Fibroblast of skin of abdomen (primary cell): ENCODE data around the gene HAUS7. TPM values are rescaled to one million over a fixed set of nuclear protein-coding genes. Genes with fewer than 3 reads are reported as not detected.

Source experiments
- DNase-seq: peaks from one replicate; pipeline ENCODE4 v3.0.0-alpha.2; 2013
- polyA plus RNA-seq, 2 experiments: library from polyadenylated mRNA; unstranded; fragments of 120-200 nt; gene quantifications; one replicate each; pipeline ENCODE4 v1.2.1, GENCODE V29; 2013; ENCODE audit not compliant: insufficient read length in 2 of 2

Gene HAUS7
- polyA plus RNA-seq (2013, experiment 1 of 2; ENCODE audit: insufficient read length) = 34.5 TPM
- 36.0 TPM for polyA plus RNA-seq (2013, experiment 2 of 2; ENCODE audit: insufficient read length)

GRCh38 chrX:153470411-153471363 is at the start of gene HAUS7:
TSS of gene HAUS7 (minus strand) at chrX:153470576. CDS start at chrX:153470557, 19 bp downstream.
- DNase-seq = peak; percentile 91

- DNase-seq = peak; percentile 64
These were observed 49.4 kb upstream of the HAUS7 start for GRCh38 chrX:153519569-153520286.

DNA sequence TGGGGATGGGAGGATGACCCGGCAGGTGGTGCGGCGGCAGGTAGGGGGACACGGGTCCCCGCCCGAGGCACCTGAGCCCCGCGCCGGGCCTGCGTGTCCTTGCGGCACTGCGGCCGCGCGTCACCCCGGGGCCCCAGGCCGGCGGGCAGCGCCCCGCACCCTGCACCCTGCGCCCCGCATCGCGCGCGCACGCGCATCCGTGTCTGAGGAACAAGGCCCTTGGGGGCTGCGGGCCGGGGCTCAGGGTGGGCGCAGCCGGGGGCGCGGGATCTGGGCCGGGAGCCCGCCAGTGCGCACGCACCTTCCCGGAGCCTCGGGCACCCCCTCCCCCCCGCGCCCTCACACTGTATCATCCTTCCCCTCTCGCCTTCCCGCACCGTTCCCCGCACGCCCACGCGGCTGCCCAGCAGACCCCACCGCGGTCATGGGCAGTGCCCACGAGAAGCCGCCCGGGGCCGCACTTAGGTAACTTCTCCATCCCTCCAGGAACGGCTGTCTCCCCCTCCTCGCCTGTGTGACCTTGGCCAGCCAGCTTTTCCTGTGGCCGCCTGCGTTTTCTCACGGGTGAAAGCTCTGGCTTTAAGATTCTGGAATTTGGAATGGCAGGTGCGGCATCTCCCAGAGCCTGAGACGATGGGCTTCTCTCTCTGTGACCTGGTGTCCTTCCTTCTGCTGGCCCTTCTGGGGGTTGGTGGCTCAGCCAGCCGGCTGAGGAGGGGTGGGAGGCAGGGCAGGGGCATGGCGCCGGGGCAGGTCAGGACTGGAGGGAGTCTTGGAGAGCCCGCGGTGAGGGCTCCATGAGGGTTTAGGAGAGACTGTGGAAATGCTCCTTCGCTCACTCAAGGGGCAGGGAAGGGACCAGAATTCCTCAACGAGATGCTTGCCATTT is 47.8 kb upstream of the HAUS7 start:
- no peak for DNase-seq

GRCh38 chrX:153517423-153517822 is 47.0 kb upstream of the HAUS7 start, which contains the start of gene ATP2B3:
TSS of gene ATP2B3 (plus strand) at chrX:153517642. CDS start at chrX:153536248, 18,606 bp downstream.
- DNase-seq = no peak

DNA sequence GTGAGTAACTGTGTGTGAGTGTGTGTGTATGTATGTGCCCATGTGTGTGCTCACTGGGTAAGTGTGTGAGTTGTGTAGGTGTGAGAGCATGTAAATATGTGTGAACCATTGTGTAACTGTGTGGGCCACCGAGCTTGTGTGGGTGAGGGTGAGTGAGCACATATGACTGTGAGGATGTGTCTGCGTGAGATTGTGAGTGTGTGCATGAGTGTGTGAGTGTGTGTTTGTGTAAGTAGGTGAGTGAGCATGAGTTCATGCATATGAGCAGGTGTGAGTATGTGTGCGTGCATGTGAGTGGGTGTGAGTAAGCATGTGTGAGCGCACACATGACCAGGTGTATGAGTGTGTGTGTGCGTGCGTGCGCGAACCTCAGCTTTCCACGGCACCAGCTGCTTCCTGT is 45.7 kb upstream of the HAUS7 start:
- DNase-seq = peak; percentile 16

DNA sequence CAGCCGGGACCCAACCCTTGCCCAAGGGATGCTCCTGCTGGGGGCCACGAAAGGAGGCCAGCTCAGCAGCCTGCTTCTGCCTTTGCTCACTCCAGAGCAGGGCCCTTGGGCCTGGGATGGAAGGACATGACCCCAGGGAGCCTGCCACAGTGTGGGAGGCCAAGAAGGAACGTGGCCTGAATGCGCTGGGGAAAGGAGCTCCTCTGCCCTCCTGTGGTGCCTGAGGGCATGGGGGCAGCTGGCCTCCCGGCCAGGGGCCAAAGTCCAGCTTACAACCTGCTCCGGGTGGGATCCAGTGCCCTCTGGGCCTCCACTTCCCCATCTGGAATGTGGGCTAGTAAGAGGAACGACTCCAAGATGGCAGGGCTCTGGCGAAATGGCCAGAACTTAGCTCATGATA is 45.1 kb upstream of the HAUS7 start:
- DNase-seq = no peak

DNA sequence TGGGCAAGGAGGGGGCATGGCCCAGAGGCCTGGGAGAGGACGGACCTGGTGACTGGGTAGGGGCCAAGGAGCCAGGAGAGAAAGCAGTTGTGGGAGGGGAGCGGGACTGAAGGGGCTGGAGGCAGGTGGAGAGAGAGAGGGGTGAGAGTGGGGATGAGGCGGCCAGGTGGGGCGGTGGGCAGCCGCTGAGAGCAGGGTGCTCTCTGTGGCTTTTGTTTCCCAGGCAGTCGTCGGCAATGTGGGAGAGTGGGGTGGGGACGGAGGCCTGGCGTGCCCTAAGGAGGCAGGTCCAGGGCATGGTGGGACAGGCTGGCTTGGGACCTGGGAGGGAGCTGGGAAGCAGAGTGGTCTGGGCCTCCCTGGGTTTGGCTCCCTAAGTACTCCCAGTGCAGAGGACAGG is 43.9 kb upstream of the HAUS7 start:
- DNase-seq = peak; percentile 13

GRCh38 chrX:153513265-153513664 is 42.9 kb upstream of the HAUS7 start:
- peak; percentile 12 for DNase-seq

- peak; percentile 11 for DNase-seq
These were observed 42.1 kb upstream of the HAUS7 start for GRCh38 chrX:153512501-153512893.

- peak; percentile 10 for DNase-seq
These were observed 41.6 kb upstream of the HAUS7 start for GRCh38 chrX:153511784-153512500.

DNA sequence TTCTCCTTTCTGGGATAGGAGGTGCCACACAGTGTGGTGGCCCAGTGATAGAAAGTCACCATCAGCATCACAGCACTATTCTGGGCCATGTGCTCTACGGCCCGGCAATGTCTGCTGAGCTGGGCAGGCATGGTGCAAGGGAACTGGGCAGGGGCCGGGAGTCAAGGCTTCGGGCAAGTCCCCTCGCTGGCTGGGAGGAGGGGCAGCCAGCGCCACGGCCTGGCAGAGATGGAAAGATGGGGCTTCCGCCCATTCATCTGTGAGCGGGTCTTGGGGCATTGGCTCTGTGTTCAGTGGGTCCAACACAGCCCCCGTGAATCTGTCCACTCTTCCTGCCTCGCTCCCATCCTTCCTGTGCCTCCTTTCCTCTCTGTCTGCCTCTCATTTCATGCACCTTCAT is 40.0 kb upstream of the HAUS7 start:
- DNase-seq = no peak

DNA sequence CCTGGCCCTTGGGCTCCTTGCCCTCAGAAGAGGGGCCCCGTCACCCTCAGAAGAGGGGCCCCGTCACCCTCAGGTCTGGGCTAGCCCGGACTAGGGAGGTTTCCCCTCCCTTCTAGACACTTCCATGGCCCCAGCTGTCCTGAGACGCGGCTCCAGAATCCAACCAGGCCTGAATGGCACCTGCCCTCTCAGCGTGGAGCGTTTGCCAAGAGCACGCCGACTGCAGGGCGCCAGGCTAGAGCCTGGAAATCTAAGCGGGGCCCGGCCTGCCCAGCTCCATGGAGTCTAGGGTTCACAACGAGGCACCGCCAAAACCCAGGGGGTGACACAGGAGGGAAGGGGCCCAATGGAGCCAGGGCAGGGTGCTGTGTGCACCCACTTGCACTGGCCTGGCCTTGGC is 39.2 kb upstream of the HAUS7 start:
- no peak for DNase-seq

DNA sequence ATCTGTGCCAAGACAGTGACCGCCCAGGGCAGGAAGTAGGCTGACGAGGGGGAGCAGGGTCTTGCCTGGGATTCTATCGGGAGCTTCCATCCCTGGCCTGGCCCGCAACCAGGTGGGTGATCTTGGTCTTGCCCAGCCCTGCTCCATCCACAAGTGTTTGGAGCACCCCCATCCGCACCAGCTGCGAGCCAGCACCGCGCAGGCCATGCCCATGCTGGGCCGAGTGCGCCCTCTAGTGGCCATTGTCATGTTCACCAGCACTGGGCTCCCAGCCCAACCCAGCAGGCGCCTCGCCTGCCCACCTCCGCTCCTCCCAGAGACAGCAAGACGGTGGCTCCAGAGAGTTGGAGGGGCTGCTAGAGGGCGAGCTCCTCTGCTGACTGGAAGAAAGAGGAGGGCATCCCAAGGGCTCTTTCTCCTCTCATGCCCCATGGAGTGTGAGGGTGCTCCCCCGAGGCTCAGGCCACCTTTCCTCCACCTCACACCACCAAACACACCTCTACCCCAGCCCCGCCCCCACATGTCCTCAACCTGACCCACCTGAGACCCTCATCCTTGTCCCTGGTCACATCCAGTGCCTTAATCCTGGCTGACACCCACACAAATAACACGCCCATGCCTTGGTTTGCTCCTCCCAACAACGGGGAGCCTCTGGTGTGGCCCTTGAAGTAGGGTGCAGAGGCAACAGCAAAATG is 37.3 kb upstream of the HAUS7 start:
- peak; percentile 64 for DNase-seq

GRCh38 chrX:153505361-153505760 is 35.0 kb upstream of the HAUS7 start:
- no peak for DNase-seq

DNA sequence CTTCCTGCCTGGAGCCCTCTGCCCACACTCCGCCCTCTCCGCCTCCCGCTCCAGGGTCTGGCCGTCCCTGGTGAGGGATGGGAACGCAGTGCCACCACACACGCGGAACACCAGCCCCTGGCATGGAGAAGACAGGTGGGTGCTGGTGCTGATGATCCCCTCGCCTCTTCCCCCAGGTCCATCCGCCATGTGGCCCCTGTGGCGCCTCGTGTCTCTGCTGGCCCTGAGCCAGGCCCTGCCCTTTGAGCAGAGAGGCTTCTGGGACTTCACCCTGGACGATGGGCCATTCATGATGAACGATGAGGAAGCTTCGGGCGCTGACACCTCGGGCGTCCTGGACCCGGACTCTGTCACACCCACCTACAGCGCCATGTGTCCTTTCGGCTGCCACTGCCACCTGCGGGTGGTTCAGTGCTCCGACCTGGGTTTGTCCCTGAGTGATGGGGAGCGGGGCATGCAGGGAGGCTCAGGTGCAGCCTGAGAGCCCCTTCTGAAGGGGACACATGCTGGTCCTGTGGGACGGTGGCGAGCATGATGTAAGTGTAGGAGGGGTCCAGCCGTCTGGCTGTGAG is 34.2 kb upstream of the HAUS7 start:
- no peak for DNase-seq

GRCh38 chrX:153502796-153503195 is 32.4 kb upstream of the HAUS7 start:
- DNase-seq = no peak

DNA sequence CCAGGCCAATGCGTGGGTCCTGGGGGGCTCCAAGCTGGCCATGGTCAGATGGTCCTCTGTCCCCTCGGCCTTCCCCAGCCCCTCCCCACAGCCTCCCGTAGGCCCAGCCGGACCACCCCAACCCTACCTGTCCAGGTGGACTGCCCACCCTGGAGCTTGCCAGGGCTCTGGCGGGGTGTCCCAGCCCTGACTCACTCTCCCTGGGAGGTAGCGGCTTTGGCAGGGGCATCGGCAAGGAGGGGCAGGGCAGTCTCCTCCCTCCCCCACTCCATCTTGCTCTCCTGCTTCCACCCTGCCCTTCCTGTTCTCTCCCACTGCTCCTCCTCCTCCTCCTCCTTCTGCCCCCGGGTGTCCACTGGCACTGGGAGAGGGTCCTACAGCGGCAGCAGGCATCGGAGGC is 31.8 kb upstream of the HAUS7 start:
- no peak for DNase-seq

DNA sequence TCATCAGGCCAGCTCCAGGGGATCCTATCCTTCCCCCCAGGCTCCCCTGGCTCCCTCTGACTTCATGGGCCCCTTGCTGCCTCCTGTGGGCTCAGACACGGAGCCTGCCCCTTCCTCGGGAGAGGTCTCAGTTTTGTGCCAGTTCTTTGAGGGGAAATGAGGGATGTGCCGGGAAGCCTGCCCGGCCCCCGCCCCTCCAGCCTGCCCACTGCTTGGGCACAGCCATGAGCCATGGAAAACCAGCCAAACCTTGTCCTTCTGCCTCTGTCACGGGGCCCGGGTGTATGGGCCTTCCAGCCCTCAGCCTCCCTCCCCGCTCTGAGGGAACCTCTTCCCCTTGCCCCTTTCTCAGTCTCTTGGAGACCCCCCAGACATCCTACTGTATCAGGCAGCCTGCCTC is 31.2 kb upstream of the HAUS7 start:
- DNase-seq = no peak

DNA sequence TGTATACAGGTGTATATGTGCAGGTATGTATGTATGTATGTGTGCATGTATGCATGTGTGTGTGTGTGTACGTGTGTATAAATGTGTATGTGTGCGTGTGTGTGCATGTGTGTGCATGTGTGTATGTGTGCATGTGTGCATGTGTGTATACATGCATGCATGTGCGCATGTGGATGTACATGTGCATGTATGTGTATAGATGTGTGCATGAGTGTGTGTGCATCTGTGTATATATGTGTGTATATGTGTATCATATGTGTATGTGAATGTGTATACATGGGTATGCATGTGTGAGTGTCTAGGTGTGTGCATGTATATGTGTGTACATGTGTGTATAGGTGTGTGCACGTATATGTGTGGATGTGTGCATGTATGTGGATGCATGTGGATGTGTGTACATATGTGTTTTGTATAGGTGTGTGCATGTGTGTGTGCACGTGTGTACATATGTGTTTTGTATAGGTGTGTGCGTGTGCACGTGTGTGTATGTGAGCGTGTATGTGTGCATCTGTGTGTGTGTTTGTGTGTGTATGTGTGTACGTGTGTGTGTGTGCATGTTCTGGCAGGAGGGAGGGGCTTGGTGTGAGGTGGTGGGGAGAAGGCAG is 30.4 kb upstream of the HAUS7 start:
- no peak for DNase-seq

DNA sequence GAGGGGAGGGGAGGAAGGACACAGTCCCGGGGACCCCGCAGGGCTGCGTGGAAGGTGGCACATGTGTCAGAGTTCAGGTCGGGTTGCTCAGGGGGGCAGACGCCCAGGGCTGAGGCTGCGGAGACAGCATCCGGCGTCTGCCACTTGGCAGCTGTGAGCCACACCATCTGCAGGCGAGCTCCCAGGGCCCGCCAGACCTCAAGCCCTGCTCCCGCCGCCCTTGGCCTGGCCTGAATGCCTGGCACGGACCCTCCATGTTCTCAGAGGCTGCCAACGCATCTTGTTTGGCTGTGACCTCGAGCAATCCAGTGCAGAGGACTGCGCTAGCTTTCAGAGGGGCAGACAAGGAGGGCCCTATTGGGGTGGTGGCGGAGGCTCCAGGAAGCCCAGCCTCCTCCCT is 29.5 kb upstream of the HAUS7 start:
- no peak for DNase-seq
